Measurements from ENCODE around the gene GREM2. TPM values are rescaled to one million over a fixed set of nuclear protein-coding genes. Genes with fewer than 3 reads are reported as not detected.

The GREM2 gene
- total and polyA plus RNA-seq, 2 experiments from 2014 or later = 0.18 to 0.21 TPM

- peaks cover 8% of the 10 kb centered on the region for H3K4me1 Mint-ChIP-seq
- no peaks in the 10 kb centered on the region for H3K36me3 ChIP-seq (ENCODE audit: insufficient read depth)
- ATAC-seq = no peak
- peaks cover 7% of the 10 kb centered on the region for H3K27me3 Mint-ChIP-seq (ENCODE audit: insufficient read depth, low read depth, poor library complexity)
- TF ChIP-seq POLR2AphosphoS5 (IDR thresholded peaks at IDR 0.05; ENCODE audit: low read depth) (no peak), REST (IDR thresholded peaks at IDR 0.05; ENCODE audit: unreplicated experiment) (no peak), ETS1 (IDR thresholded peaks at IDR 0.05) (no peak), EZH2phosphoT487 (IDR thresholded peaks at IDR 0.05; ENCODE audit: unreplicated experiment) (no peak), ZNF331 (CRISPR knock-in tag; IDR thresholded peaks at IDR 0.05; ENCODE audit: low read depth) (no peak)
- peaks cover 14% of the 10 kb centered on the region for H3K27me3 ChIP-seq (ENCODE audit: insufficient read depth)
- no peak overlapping the region for H3K27ac Mint-ChIP-seq
- H3K79me2 ChIP-seq (replicated peaks; ENCODE audit: insufficient read depth) = no peaks in the 10 kb centered on the region
- no peaks in the 10 kb centered on the region for H4K20me1 ChIP-seq (replicated peaks; ENCODE audit: insufficient read depth)
- H3K27ac ChIP-seq (ENCODE audit: low read depth) = no peak overlapping the region
- no peak overlapping the region for H2AFZ ChIP-seq
- H3K4me1 ChIP-seq (ENCODE audit: insufficient read depth) = peaks cover 8% of the 10 kb centered on the region; the same call in 1 of the 2 replicates
- no peaks in the 10 kb centered on the region for H3K9me3 Mint-ChIP-seq
- no peak overlapping the region for H3K4me3 ChIP-seq
- no peaks in the 10 kb centered on the region for H3F3A ChIP-seq (replicated peaks; ENCODE audit: low read depth)
- H3K9me2 ChIP-seq (ENCODE audit: insufficient read depth) = no peaks in the 10 kb centered on the region
- H3K36me3 Mint-ChIP-seq (ENCODE audit: low read depth) = no peaks in the 10 kb centered on the region
- no peak overlapping the region for H3K4me2 ChIP-seq
- no peak for DNase-seq (ENCODE audit: low spot score)
- no peak overlapping the region for H3K4me3 Mint-ChIP-seq
Observed at GRCh38 chr1:240486611-240487010, 125.3 kb downstream of the GREM2 start.

GRCh38 chr1:240484804-240485443, 127.0 kb downstream of the GREM2 start:
- Mint-ChIP-seq H3K27ac (no peak overlapping the region), H3K27me3 (ENCODE audit: insufficient read depth, low read depth, poor library complexity) (peaks cover 4% of the 10 kb centered on the region), H3K4me1 (no peaks in the 10 kb centered on the region), H3K4me3 (no peak overlapping the region), H3K9me3 (no peaks in the 10 kb centered on the region), H3K36me3 (ENCODE audit: low read depth) (no peaks in the 10 kb centered on the region)
- Histone ChIP-seq H3K4me2 (no peak overlapping the region), H4K20me1 (replicated peaks; ENCODE audit: insufficient read depth) (no peaks in the 10 kb centered on the region), H3K9me2 (ENCODE audit: insufficient read depth) (no peaks in the 10 kb centered on the region), H3K4me3 (no peak overlapping the region), H3K36me3 (ENCODE audit: insufficient read depth) (no peaks in the 10 kb centered on the region), H3F3A (replicated peaks; ENCODE audit: low read depth) (no peaks in the 10 kb centered on the region), H2AFZ (no peak overlapping the region), H3K79me2 (replicated peaks; ENCODE audit: insufficient read depth) (no peaks in the 10 kb centered on the region), H3K27me3 (ENCODE audit: insufficient read depth) (peaks cover 1% of the 10 kb centered on the region; the same call in 1 of the 2 replicates), H3K4me1 (ENCODE audit: insufficient read depth) (no peaks in the 10 kb centered on the region), H3K27ac (ENCODE audit: low read depth) (no peak overlapping the region)
- ATAC-seq (no peak), DNase-seq (ENCODE audit: low spot score) (no peak)
- TF ChIP-seq ZNF331 (CRISPR knock-in tag; IDR thresholded peaks at IDR 0.05; ENCODE audit: low read depth) (no peak), JUNB (IDR thresholded peaks at IDR 0.05; ENCODE audit: unreplicated experiment) (no peak), CREB1 (CRISPR knock-in tag; IDR thresholded peaks at IDR 0.05; ENCODE audit: low read depth) (no peak), ETS1 (IDR thresholded peaks at IDR 0.05) (no peak), POLR2AphosphoS5 (IDR thresholded peaks at IDR 0.05; ENCODE audit: low read depth) (no peak), STAT1 (IDR thresholded peaks at IDR 0.05; ENCODE audit: unreplicated experiment) (no peak), REST (IDR thresholded peaks at IDR 0.05; ENCODE audit: unreplicated experiment) (no peak), CTCF (conservative IDR thresholded peaks at IDR 0.05; ENCODE audit: low read depth in 2 of 2) (no peak)
